ENCODE results near the gene CKMT2.
"Not testable (repeated sequence)": the region's sequence is repeated elsewhere in the genome, so short reads cannot be mapped to it uniquely, and the experiment has no call there.

The CKMT2 gene

GRCh38 chr5:81247441-81247972 is 14.4 kb downstream of the CKMT2 start:
- in situ Hi-C loops (cut with MboI; ENCODE audit: low sequenced_read_pairs), result no loop called here

GRCh38 chr5:81249240-81249639 is 16.1 kb downstream of the CKMT2 start:
- in situ Hi-C loops (cut with MboI; ENCODE audit: low sequenced_read_pairs), result no loop called here

GRCh38 chr5:81250004-81250403 is 16.9 kb downstream of the CKMT2 start:
- in situ Hi-C loops (cut with MboI; ENCODE audit: low sequenced_read_pairs), result no loop called here

GRCh38 chr5:81251922-81252321 is 18.8 kb downstream of the CKMT2 start:
- in situ Hi-C loops (cut with MboI; ENCODE audit: low sequenced_read_pairs), result no loop called here

GRCh38 chr5:81252904-81253303 is 19.8 kb downstream of the CKMT2 start:
- in situ Hi-C loops (cut with MboI; ENCODE audit: low sequenced_read_pairs), result no loop called here

GRCh38 chr5:81253875-81254274 is 20.8 kb downstream of the CKMT2 start:
- in situ Hi-C loops (cut with MboI; ENCODE audit: low sequenced_read_pairs), result no loop called here

- in situ Hi-C loops (cut with MboI; ENCODE audit: low sequenced_read_pairs), result no loop called here
These were observed 21.9 kb downstream of the CKMT2 start for GRCh38 chr5:81254886-81255559.

GRCh38 chr5:81256766-81257165 is 23.6 kb downstream of the CKMT2 start:
- in situ Hi-C loops (cut with MboI; ENCODE audit: low sequenced_read_pairs), result no loop called here

GRCh38 chr5:81262796-81263195 is 29.7 kb downstream of the CKMT2 start:
- in situ Hi-C loops (cut with MboI; ENCODE audit: low sequenced_read_pairs), result not testable (repeated sequence)

- in situ Hi-C loops (cut with MboI; ENCODE audit: low sequenced_read_pairs), result no loop called here
These were observed 32.0 kb downstream of the CKMT2 start for GRCh38 chr5:81265101-81265500.

GRCh38 chr5:81268521-81269196 is 35.5 kb downstream of the CKMT2 start:
- in situ Hi-C loops (cut with MboI; ENCODE audit: low sequenced_read_pairs), result no loop called here

- in situ Hi-C loops (cut with MboI; ENCODE audit: low sequenced_read_pairs), result no loop called here
These were observed 36.8 kb downstream of the CKMT2 start for GRCh38 chr5:81269751-81270393.

- in situ Hi-C loops (cut with MboI; ENCODE audit: low sequenced_read_pairs), result not testable (repeated sequence)
These were observed 37.4 kb downstream of the CKMT2 start for GRCh38 chr5:81270394-81271027.

GRCh38 chr5:81283976-81284375 is 50.9 kb downstream of the CKMT2 start:
- in situ Hi-C loops (cut with MboI; ENCODE audit: low sequenced_read_pairs), result no loop called here

- in situ Hi-C loops (cut with MboI; ENCODE audit: low sequenced_read_pairs), result no loop called here
These were observed 53.0 kb downstream of the CKMT2 start for GRCh38 chr5:81286059-81286617.

GRCh38 chr5:81288021-81288433 is 54.9 kb downstream of the CKMT2 start:
- in situ Hi-C loops (cut with MboI; ENCODE audit: low sequenced_read_pairs), result no loop called here

- in situ Hi-C loops (cut with MboI; ENCODE audit: low sequenced_read_pairs), result no loop called here
These were observed 57.0 kb downstream of the CKMT2 start for GRCh38 chr5:81290146-81290545.

GRCh38 chr5:81292130-81292529 is 59.0 kb downstream of the CKMT2 start:
- in situ Hi-C loops (cut with MboI; ENCODE audit: low sequenced_read_pairs), result no loop called here

GRCh38 chr5:81294021-81294420 is 60.9 kb downstream of the CKMT2 start:
- in situ Hi-C loops (cut with MboI; ENCODE audit: low sequenced_read_pairs), result not testable (repeated sequence)

GRCh38 chr5:81297531-81297930 is 64.4 kb downstream of the CKMT2 start:
- in situ Hi-C loops (cut with MboI; ENCODE audit: low sequenced_read_pairs), result no loop called here

- in situ Hi-C loops (cut with MboI; ENCODE audit: low sequenced_read_pairs), result no loop called here
These were observed 67.8 kb downstream of the CKMT2 start for GRCh38 chr5:81300921-81301270.
